HK-2 (cell line): ENCODE results near the gene NCAM1.
"Not testable (repeated sequence)": the region's sequence is repeated elsewhere in the genome, so short reads cannot be mapped to it uniquely, and the experiment has no call there.

Experiments
- DNase-seq: peaks from one replicate; pipeline ENCODE4 v3.0.0-alpha.2; 2018; ENCODE audit not compliant: unreplicated experiment

The NCAM1 gene

DNA sequence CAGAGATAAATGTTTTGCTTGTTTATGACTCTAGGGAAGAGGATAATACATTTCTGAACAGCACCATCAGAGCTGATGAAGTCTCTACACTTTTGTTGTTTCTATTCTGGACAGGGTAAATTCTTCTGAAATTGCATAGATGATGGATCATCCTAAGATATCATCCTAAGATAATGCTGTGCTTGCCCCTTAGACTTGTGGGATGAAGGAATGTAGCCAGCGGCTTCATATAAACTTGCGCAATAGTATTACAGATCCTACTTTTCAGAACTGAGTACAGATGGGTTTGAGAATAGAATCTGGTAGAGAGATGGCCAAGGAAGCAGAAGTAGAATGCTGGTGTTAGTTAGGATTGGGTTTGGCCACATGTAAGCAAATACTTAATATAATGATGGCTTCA is 61.0 kb downstream of the NCAM1 start:
- DNase-seq: no peak

DNA sequence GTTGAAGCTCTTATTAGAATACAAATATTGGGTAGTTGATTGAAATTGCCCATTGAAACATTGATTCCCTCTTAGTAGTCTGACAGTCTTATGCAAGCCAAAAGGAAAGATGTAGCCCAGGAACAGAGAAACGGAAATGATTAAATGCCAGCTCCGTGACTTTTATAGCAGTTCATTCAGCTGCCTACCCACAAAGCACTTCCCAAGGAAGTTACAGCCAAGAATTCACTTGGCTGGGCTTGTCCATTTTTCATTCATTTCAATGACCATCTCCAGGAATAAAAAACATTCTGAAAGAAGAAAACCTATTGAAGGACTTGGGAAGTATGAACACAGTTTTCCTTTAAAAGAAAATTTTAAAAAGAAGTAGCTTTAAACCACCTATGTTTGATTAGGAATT is 62.0 kb downstream of the NCAM1 start:
- DNase-seq: no peak

DNA sequence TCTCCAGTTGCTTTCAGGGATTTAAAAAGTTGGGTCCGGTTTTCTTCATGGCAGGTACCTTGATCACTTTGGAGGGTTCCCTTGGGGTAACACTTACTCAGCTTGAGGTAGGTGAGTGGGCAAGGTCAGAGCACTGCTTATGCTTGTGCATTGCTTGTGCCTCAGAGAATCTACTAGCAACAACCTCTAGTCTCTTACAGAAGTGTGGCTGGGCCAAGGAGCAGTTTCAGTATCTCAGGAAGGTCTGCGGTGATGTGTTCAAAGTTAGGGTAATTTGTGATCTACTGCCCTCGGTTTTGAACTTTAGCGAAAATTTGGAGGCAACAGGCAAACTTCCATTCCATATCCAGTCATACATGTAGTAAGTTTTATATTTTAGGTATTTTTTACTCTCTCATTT is 62.8 kb downstream of the NCAM1 start:
- no peak for DNase-seq

DNA sequence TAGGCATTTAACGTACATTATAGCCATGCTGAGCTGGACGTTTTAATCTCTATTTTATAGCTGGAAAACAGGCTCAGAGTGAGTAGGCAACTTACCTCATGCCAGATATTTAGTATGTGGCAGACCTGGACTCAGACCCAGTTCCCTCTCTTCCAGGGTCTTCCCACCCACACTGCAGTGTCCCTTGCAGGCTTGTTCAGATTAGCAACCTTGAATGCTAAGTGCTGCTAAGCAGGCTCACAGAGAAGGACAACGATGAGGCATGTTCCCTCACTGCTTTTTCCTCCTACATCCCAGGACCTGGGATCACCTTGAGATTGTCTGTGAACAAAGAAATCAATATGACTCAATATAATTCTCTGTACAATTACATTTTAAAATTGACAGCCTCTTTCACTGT is 65.6 kb downstream of the NCAM1 start:
- DNase-seq: no peak

DNA sequence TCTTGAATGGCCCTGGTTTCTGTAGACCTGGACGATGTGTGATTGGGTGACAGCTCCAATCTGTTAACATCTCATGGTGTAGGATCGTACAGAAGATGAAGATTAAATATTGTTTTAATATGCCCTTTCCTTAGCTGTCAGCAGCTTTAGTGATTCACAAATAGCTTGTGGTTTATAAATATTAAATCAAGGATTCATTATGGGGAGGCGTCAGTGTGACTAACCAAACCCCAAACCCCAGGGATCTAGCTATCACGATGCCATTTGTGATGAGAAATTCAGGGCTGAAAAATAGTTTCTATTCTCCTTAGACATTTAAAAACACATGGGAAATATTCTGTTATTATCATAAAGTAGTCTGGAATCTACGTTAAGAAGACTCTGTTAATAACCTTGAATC is 73.4 kb downstream of the NCAM1 start:
- no peak for DNase-seq

DNA sequence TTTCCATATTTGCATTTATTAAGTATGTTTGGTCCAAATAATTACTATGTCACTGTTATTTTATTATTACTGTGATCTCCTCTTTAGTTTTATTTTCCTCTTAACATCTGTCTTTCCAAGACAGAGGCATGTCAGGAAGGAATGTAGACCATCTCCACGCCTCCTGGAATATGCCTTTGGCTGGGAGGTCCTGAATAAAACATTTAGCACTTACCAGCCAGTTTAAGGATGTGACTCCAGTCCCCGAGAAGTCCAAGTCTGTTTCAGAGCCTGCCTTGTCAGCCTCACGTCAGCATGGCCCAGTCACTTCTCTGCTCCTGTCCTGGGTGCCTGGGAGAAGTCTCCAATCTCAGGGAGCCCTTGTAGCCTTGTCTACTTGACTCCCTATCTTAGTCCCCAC is 74.5 kb downstream of the NCAM1 start:
- no peak for DNase-seq

DNA sequence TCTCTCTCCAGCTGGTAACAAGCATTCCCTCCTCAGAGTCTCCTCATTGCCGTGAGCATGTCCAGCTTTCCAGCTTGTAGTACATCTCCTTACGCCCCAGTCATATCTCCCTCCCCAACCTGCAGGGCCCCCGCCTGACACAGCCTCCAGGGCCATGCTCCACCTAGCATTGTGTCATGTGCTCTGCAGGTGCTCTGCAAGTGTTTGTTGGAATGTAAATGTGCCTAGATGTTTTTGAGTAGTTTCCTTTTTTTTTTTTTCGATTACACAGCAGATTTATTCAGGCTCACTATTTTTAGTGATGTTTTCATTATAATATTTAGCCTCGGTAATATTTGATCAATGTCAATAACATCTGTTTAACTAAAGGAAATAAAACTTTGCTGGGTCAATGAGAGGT is 82.5 kb downstream of the NCAM1 start:
- DNase-seq: no peak

DNA sequence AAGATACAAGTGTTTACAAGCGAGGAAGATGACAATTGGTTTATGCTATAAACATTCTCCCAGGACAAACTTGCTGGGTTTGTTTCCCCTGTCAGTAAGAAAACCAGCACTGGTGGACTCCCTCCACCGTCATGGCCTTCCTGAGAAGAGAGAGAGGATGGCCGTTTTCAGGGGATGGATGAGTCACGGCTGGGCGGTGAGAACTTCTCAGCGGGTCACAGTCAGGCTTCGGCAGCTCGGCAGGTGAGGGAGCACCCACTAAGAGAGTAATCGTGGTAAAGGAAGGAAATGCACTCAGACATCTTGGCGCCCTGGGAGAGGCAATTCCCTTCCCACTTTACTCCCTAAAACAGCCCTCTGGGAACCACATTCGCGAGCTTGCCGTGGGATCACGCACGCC is 83.9 kb downstream of the NCAM1 start:
- DNase-seq: no peak

DNA sequence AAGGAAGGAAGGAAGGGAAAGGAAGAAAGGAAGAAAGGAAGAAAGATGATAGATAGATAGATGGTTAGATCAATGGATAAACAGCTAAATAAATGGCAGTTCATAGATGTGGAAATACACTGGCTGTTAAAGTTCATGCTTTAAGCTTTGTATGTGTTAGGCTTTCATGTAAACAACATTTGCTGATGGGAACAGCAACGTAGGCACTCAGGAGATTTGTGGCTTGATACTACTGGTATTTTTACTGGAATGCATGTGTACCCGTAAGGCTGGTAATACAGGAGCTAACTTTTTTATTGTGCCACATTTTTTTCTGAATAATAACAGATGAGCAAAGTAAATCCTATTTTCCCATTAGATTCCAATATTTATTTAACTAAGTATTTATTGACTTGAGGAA is 85.6 kb downstream of the NCAM1 start:
- no peak for DNase-seq

DNA sequence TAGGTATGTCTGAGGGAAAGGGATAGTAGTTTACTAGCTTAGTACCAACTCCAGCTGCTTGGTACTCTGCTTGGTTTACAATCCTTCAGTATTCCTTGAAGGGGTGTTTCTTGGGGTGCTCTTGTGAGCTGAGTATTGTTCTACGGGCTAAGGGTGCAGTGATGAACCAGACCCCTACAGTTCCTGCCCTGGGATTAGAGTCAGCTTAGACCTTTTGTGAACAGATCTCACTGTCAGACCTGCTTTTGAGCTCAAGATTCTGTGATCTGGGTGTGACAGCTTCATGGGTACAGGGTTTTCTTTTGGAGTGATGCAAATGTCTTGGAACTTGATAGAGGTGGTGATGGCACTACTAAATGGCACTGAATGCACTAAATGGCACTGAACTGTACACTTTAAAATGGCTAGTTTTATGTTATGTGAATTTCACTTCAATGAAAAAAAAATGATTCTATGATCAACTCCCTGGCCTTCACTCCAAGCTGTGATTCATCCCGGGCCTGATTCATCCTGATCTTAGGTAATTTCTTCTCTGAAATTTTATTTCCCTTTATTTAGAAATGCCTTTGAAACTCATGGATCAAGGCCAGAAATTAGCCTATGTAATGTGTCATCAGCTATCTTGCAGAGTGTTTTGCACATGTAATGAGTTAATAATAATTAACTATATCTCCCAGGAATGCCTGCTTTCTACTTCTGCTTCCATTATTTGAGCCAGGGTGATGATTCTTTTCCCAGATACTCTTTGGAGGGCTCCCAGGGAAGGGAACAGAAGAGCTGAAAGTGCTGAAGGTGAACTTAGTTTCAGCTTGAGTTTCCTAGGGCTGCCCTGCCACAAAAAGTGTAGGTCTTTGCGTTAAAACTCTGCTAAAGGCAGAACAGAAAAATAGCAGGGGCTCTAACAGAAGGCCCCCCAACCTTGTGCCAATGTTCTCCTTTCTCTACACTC is 87.9 kb downstream of the NCAM1 start:
- no peak for DNase-seq

DNA sequence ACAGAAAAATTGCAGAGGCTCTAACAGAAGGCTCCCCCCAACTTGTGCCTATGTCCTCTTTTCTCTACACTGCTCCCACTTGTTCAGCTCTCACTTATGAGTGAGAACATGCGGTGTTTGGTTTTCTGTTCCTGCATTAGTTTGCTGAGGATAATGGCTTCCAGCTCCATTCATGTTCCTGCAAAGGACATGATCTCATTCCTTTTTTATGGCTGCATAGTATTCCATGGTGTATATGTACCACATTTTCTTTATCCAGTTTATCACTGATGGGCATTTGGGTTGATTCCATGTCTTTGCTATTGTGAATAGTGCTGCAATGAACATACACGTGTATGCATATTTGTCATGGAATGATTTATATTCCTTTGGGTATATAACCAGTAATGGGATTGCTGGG is 91.8 kb downstream of the NCAM1 start:
- not testable (repeated sequence) for DNase-seq

DNA sequence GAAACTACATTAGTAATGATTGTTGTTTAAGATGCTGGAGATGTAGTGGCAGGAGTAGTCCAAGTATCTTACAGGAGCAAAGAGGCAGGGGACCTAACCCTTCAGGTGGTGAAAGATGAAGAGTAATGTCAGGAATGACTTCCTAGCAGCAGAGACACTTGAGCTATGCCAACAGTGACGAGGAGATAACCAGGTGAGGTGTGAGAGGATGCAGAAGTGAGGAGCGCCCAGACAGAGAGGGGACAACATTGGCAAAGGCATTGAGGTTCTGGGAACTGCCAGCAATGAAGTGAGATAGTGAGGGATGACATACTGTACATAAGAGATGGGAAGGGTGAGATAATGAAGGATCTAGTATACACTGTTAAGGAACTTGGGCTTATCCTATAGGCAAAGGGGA is 95.8 kb downstream of the NCAM1 start:
- no peak for DNase-seq

DNA sequence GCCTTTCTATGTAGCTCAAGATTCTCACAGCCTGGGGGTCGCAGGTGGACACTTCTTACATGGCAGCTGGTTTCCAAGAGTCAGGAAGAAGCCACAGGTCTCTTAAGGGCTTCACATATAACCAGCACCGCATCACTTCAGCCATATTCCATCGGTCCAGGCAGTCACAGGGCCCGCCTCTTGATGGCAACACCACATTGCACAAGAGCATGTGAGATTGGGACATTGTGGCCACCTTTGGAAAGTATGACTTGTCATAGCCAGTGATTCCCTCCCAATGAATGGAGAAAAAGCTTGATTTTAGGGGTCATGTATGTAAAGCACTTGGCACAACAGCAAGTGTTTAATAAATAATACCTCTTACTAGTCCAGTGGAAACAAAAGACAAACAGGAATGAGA is 98.3 kb downstream of the NCAM1 start:
- no peak for DNase-seq

DNA sequence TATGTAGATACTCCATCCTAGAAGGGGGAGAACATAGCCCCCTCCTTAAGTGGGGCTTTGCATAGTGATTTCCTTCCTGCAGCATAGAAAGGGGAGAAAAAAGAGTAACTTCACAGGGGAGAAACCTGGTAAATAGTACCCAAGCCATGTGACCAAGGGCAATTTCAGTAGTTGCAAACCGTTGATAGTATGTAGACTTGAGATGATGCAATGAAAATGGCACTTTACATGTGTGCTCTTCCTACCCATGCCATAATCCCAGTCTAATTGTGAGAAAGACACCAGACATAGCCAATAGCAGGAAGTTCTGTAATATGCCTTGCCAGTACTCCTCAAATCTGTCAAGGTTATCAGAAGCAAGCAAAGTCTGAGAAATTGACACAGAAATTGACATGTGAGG is 104.1 kb downstream of the NCAM1 start:
- no peak for DNase-seq

DNA sequence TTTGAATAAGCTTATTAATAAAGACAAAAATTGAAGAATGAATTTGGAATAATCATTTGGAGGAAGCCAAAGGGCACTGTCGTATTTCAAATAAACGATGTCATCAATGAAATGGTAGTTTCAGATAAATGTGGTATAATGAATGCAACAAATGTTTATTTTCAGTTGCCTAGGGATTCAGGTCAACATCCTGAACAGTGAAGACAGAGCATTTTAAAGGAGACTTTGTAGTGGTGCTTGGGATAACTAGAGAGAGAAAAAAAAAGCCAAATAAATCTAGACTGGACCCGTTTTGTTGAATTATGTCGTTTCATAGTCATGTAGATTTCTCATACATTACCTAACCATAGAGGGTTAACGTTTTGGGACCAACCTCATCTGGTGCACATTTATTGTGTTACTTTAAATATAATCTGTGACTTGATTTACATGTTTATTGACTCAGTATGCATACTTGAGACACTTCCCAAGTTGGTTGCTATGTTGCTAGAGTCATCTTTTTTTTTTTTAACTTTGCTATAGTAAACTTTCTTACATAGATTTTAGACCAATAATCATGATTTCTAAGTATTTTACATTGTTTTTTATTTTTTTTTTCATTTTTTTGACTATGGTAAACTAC is 111.1 kb downstream of the NCAM1 start:
- DNase-seq: no peak

DNA sequence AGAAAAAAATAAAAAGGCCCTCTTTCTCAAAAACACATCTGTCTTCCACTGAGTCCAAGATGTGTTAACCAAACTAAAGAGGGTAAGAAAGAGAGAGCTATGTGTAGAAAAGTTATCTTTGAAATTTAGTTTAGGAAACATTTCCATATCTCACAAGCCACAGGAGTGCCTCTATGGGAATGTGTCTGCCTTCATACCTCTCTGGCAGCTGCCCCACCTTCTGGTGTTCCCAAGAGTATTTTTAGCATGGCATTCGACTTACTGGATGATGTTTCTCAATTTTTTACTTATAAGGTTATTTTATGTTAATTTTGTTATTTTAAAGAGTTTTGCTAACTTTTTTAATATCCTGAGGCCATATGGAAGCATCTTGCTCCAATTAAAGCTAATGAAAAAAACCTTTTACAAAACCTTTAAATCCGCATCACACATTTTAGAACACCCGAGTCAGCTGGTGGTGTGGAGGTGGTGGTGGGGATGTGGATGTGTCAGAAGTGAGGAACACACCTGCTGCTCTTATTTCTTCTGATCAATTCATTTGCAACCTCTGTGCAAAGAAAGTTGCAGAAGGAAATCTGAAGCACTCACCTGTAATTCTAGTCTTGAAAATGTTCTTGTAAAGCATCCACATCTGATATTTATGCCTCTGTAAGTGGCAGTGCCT is 112.2 kb downstream of the NCAM1 start:
- DNase-seq: no peak

DNA sequence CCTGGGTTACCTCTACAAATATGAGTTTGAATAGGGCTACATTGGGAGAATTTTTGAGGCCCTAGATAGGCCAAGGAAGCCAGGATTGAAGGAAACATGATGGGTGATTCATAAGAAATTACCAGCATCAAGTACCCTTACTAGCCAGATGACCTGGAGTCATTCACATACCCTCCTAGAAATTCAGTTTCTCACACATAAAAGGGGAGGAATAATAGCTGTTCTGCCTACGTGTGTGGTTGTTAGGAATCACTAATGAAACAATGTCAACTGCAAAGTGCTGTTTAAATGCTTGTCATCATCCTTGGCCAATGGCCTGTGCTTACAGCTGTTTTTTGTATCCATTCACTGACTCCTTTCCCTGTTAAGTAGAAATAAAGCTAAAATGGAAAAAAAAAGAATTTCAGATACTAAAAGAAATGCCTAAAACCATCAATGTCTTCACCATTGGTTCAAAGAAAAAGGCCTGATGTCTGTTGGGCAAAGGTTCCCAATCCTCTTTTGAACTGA is 114.4 kb downstream of the NCAM1 start:
- no peak for DNase-seq

DNA sequence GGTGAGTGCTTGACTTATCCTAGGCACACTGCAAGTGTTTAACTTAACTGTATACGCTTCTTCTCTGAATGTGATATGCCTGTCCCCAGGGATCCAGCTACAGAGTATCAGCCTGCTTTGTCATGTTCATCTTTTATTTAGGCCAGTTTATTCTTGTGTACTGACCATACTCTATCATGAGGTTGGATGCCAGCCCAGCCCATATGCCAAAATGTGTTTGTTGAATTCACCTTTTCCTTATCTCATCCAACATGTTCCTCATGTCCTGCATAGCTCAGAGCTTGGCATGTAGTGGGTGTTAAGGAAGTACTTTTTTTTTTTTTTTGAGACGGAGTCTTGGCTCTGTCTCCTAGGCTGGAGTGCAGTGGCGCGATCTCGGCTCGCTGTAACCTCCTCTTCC is 116.2 kb downstream of the NCAM1 start:
- no peak for DNase-seq

DNA sequence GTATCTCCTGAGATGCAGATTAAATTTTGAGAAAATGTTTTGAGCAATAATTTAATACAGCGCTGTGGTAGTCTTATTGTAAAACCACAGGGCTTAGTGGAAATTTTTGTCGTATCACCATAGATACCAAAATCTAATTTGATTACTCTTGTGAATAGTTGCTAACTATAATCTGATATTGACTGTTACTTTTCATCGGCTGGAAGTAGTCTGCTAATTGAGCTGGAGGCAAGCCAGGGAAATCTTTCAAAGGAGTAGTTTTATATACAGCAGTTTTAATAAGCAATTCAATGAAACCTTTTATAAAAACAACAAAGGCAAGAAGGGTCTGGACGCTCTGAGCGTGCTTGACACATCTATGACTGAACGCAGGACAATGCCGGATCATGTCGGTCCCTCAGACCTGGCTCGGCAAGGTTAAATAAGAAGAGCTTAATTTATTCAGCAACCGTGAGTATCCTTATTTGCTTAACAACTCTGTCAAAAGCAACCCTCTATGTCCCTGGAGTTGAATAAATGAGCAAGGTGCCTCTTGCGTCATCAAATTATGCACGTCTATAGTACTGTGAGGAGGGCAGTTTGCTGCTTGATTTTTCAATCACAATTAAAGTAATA is 121.2 kb downstream of the NCAM1 start:
- DNase-seq: no peak

DNA sequence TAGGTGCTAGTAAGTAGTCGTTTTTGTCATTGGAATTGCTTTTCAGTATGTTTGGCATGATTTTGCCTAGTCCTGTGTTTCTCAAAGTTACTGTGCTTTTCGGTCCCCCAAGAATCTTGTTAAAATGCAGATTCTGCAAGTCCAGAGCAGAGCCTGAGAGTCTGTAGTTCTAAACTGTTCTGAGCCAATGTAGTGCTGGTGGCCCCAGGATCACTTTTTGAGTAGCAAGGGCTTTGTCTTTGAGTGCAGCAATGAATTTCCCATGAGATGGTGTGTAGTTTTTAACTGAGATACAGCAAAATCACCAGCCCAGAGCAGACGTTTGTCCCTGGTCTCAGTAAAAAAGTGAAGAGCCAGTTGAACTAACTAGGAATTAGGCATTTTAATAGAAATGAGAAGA is 122.4 kb downstream of the NCAM1 start:
- no peak for DNase-seq

DNA sequence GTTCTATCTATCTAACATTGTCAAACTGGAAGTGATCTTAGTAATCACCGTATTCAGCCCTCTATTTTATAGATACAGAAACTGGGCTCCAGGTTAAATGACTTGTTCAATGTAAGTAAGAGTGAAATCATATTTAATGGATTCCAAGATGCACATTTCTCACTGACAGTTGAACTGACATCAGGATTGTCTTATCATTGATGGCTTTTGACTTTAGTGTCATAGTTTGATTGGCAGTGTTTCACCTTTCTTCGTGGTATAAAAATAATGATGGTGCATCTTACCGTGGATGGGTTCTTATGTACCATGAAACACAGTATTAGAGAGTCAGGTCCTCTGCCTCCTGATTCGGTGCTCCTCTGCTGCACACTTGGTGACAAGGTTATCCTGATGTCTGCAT is 123.1 kb downstream of the NCAM1 start:
- no peak for DNase-seq

DNA sequence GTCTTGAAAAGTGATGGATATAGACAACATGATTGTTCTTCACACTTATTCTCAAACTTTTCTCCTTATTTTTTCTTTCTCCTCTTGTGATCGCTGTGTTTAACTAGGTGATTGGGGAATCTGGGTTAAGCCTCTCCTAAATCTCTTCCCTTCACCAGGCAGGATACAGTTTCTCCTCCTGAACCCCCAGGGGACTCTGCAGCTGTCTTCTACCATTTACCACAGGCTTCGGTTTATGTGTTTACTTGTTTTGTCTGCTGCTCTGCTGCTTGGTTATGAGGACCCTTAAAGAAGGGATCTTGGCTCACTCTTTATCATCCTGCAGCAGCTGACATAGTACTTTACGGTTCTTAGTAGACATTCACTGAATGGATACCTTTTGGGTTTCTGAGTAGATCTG is 124.2 kb downstream of the NCAM1 start:
- DNase-seq: no peak
